DND-41 (cell line): ENCODE measurements around the gene EPHX1.
A peak's percentile ranks its signal among the peaks of the same experiment; 100 is the strongest.

Experiments used
- ATAC-seq: fragments of 200-7000 bp; cut with Tn5 transposase; 3 replicates; pipeline ENCODE4 v1.9.1; 2021; ENCODE audit warnings: low read depth; ENCODE audit not compliant: insufficient read depth
- DNase-seq: peaks from one replicate; pipeline ENCODE4 v3.0.0-alpha.2; 2020
- H2AFZ ChIP-seq: 2 replicates; pipeline ENCODE4 v1.6.0; 2012; ENCODE audit warnings: low read depth, low read length
- H3K27ac ChIP-seq: 2 replicates; pipeline ENCODE4 v1.5.1; 2012; ENCODE audit warnings: low read length, inconsistent platforms
- H3K27me3 ChIP-seq: fragments of 200-600 bp; sonication (generic); 2 replicates; pipeline ENCODE4 v1.6.0; 2012; ENCODE audit warnings: low read length, mild to moderate bottlenecking, inconsistent platforms; ENCODE audit not compliant: insufficient read depth, poor library complexity
- H3K36me3 ChIP-seq: 2 replicates; pipeline ENCODE4 v1.5.1; 2012; ENCODE audit warnings: low read length, inconsistent platforms; ENCODE audit not compliant: insufficient read depth
- H3K4me1 ChIP-seq: 2 replicates; pipeline ENCODE4 v1.5.1; 2012; ENCODE audit warnings: mild to moderate bottlenecking, low read length; ENCODE audit not compliant: insufficient read depth
- H3K4me2 ChIP-seq: 2 replicates; pipeline ENCODE4 v1.6.0; 2012; ENCODE audit warnings: mild to moderate bottlenecking, moderate library complexity, low read length, inconsistent platforms; ENCODE audit not compliant: insufficient read depth
- H3K4me3 ChIP-seq, 2 experiments: fragments of 200-600 bp in 1 of 2; shearing (Covaris generic) in 1 of 2; 2 replicates each; pipeline ENCODE4 v1.5.1; 2012 to 2016; ENCODE audit warnings: inconsistent platforms in 2 of 2, low read length in 2 of 2, mild to moderate bottlenecking in 2 of 2, low read depth in 1 of 2, moderate library complexity in 1 of 2
- H3K79me2 ChIP-seq: 2 replicates; pipeline ENCODE4 v1.6.0; 2012; ENCODE audit warnings: low read length, inconsistent platforms; ENCODE audit not compliant: insufficient read depth
- H3K9ac ChIP-seq: 2 replicates; pipeline ENCODE4 v1.6.0; 2012; ENCODE audit warnings: low read depth, mild to moderate bottlenecking, inconsistent platforms, low read length, moderate library complexity
- H3K9me3 ChIP-seq: 2 replicates; pipeline ENCODE4 v1.5.1; 2012; ENCODE audit warnings: low read length, moderate library complexity, mild to moderate bottlenecking, inconsistent platforms; ENCODE audit not compliant: insufficient read depth, severe bottlenecking
- H4K20me1 ChIP-seq: 2 replicates; pipeline ENCODE4 v1.6.0; 2012; ENCODE audit warnings: low read length; ENCODE audit not compliant: insufficient read depth
- CTCF ChIP-seq: IDR thresholded peaks from 2 replicates; pipeline ENCODE4 v1.5.1; 2012; ENCODE audit warnings: borderline replicate concordance, low read length, moderate library complexity, mild to moderate bottlenecking; ENCODE audit not compliant: poor library complexity, severe bottlenecking; ENCODE audit errors: extremely low read depth
- EZH2 ChIP-seq: IDR thresholded peaks from 3 replicates; pipeline ENCODE4 v1.6.1; 2012; ENCODE audit warnings: borderline replicate concordance, low read depth, mild to moderate bottlenecking, moderate library complexity, low read length, inconsistent platforms; ENCODE audit not compliant: severe bottlenecking

Gene EPHX1

GRCh38 chr1:225888289-225888897 lies 78.5 kb downstream of the EPHX1 start:
- Histone ChIP-seq H4K20me1 (no peaks in the 10 kb centered on the region), H3K27ac (no peak overlapping the region), H3K4me3 (no peak overlapping the region), H3K9ac (no peak overlapping the region), H3K79me2 (no peaks in the 10 kb centered on the region), H3K4me1 (no peaks in the 10 kb centered on the region), H3K4me2 (no peak overlapping the region), H3K27me3 (no peaks in the 10 kb centered on the region), H3K9me3 (no peaks in the 10 kb centered on the region), H3K36me3 (no peaks in the 10 kb centered on the region), H2AFZ (no peak overlapping the region)
- DNase-seq (no peak), ATAC-seq (no peak)
- no peak for TF ChIP-seq CTCF

- no peaks in the 10 kb centered on the region for H3K27me3 ChIP-seq
- no peak within 1 kb of the TSS for H3K4me2 ChIP-seq
Measured at GRCh38 chr1:225888898-225889601, 79.1 kb downstream of the EPHX1 start, which contains the start of gene LEFTY1. LEFTY1 (minus strand) TSS chr1:225889146; CDS start chr1:225889066, 80 bp downstream.

GRCh38 chr1:225889743-225890142 lies 79.8 kb downstream of the EPHX1 start:
- no peak for DNase-seq
- Histone ChIP-seq H3K4me2 (no peak overlapping the region), H3K27ac (no peak overlapping the region), H2AFZ (no peak overlapping the region), H3K79me2 (no peaks in the 10 kb centered on the region), H3K4me1 (no peaks in the 10 kb centered on the region), H3K9ac (no peak overlapping the region), H3K9me3 (no peaks in the 10 kb centered on the region), H3K27me3 (no peaks in the 10 kb centered on the region), H4K20me1 (no peaks in the 10 kb centered on the region), H3K36me3 (no peaks in the 10 kb centered on the region), H3K4me3 (no peak overlapping the region)
- ATAC-seq, result no peak
- TF ChIP-seq EZH2 (no peak), CTCF (no peak)

More at GRCh38 chr1:225888898-225889601, 79.1 kb downstream of the EPHX1 start, which contains the start of gene LEFTY1:
- Histone ChIP-seq H2AFZ (no peak within 1 kb of the TSS), H3K4me1 (no peaks in the 10 kb centered on the region), H3K4me3 (no peak within 1 kb of the TSS), H3K27ac (no peak within 1 kb of the TSS), H3K79me2 (no peaks in the 10 kb centered on the region), H3K9me3 (no peaks in the 10 kb centered on the region), H3K9ac (no peak within 1 kb of the TSS), H3K36me3 (no peaks in the 10 kb centered on the region), H4K20me1 (no peaks in the 10 kb centered on the region)
- ATAC-seq (0 out of 3 replicates have a peak, but pooled peaks have one; percentile 27), DNase-seq (no peak)
- no peak for TF ChIP-seq EZH2
- TF ChIP-seq CTCF, result no peak
